Smooth muscle cell (in vitro differentiated cells): ENCODE results near the gene OR10T2. TPM values are rescaled to one million over a fixed set of nuclear protein-coding genes. Genes with fewer than 3 reads are reported as not detected.

Experiments used
- DNase-seq: peaks from one replicate; lab custom pipeline; 2025; ENCODE audit not compliant: unreplicated experiment; lab: John Stamatoyannopoulos, UW
- H2AFZ ChIP-seq: fragments of 200-600 bp; sonication (generic); 2 replicates; pipeline ENCODE4 v1.6.0; 2016; ENCODE audit warnings: antibody characterized with exemption, low read depth, mild to moderate bottlenecking
- H3F3A ChIP-seq: fragments of 200-600 bp; sonication (generic); 2 replicates; pipeline ENCODE4 v1.6.0; 2017; ENCODE audit warnings: antibody characterized with exemption, low read depth
- H3K27ac ChIP-seq: fragments of 200-600 bp; sonication (generic); 2 replicates; pipeline ENCODE4 v1.5.1; 2016; ENCODE audit warnings: low read depth, mild to moderate bottlenecking
- H3K27me3 ChIP-seq: fragments of 200-600 bp; sonication (generic); 2 replicates; pipeline ENCODE4 v1.6.1; 2016; ENCODE audit warnings: low read depth, mild to moderate bottlenecking
- H3K36me3 ChIP-seq: fragments of 200-600 bp; sonication (generic); 2 replicates; pipeline ENCODE4 v1.5.1; 2016; ENCODE audit warnings: low read depth
- H3K4me1 ChIP-seq: fragments of 200-600 bp; sonication (generic); 2 replicates; pipeline ENCODE4 v1.5.1; 2016; ENCODE audit warnings: low read depth
- H3K4me2 ChIP-seq: fragments of 200-600 bp; sonication (generic); 2 replicates; pipeline ENCODE4 v1.6.0; 2016; ENCODE audit warnings: mild to moderate bottlenecking
- H3K4me3 ChIP-seq: fragments of 200-600 bp; sonication (generic); 2 replicates; pipeline ENCODE4 v1.5.1; 2016; ENCODE audit warnings: mild to moderate bottlenecking
- H3K79me2 ChIP-seq: fragments of 200-600 bp; sonication (generic); 2 replicates; pipeline ENCODE4 v1.6.0; 2016; ENCODE audit warnings: low read depth, mild to moderate bottlenecking
- H3K9ac ChIP-seq: fragments of 200-600 bp; sonication (generic); 2 replicates; pipeline ENCODE4 v1.6.0; 2016; ENCODE audit warnings: low read depth
- H3K9me3 ChIP-seq: fragments of 200-600 bp; sonication (generic); replicated peaks from 2 replicates; pipeline ENCODE4 v1.5.1; 2016; ENCODE audit warnings: low read depth
- H4K20me1 ChIP-seq: fragments of 200-600 bp; sonication (generic); 2 replicates; pipeline ENCODE4 v1.6.0; 2016; ENCODE audit warnings: low read depth
- CTCF ChIP-seq: fragments of 200-600 bp; sonication (generic); IDR thresholded peaks from 2 replicates; pipeline ENCODE4 v1.5.1; 2017; ENCODE audit warnings: borderline replicate concordance, mild to moderate bottlenecking, antibody characterized with exemption; ENCODE audit not compliant: insufficient read depth, poor library complexity, severe bottlenecking
- WGBS: methylation state at CpG from one replicate; pipeline ENCODE4 v1.1.7; 2016; ENCODE audit warnings: low lambda C conversion rate; 5-methylcytosine and 5-hydroxymethylcytosine counted together
- polyA plus RNA-seq: library from polyadenylated mRNA; unstranded; fragments of >200 nt; fragmentation: Nextera tagmentation; extraction: Ambion mirVana; gene quantifications from 2 replicates; pipeline ENCODE4 v1.2.1, GENCODE V29; 2016
- total RNA-seq: library from RNA; depleted of rRNA; stranded (reverse); fragments of >200 nt; gene quantifications from 2 replicates; pipeline ENCODE4 v1.2.3, GENCODE V29; 2014

Gene OR10T2
- total and polyA plus RNA-seq, 2 experiments from 2014 or later = not detected

GRCh38 chr1:158371188-158371953 lies 27.9 kb downstream of the OR10T2 start:
- Histone ChIP-seq H2AFZ (no peak overlapping the region), H3K27me3 (no peaks in the 10 kb centered on the region), H3K9ac (no peak overlapping the region), H3K79me2 (no peaks in the 10 kb centered on the region), H3F3A (no peaks in the 10 kb centered on the region), H4K20me1 (no peaks in the 10 kb centered on the region), H3K4me1 (no peaks in the 10 kb centered on the region), H3K9me3 (no peaks in the 10 kb centered on the region), H3K4me2 (no peak overlapping the region), H3K27ac (no peak overlapping the region), H3K36me3 (no peaks in the 10 kb centered on the region), H3K4me3 (no peak overlapping the region)
- 76% methylated on average over 6 of the region's 6 CpGs for WGBS
- DNase-seq = no peak
- TF ChIP-seq CTCF = no peak

- H3K36me3 ChIP-seq = no peaks in the 10 kb centered on the region
- no peak overlapping the region for H2AFZ ChIP-seq
- H4K20me1 ChIP-seq = no peaks in the 10 kb centered on the region
- no peak for TF ChIP-seq CTCF
- no peak overlapping the region for H3K4me2 ChIP-seq
- no peaks in the 10 kb centered on the region for H3F3A ChIP-seq
- no peak overlapping the region for H3K9ac ChIP-seq
- no peaks in the 10 kb centered on the region for H3K4me1 ChIP-seq
- H3K9me3 ChIP-seq = no peaks in the 10 kb centered on the region
- H3K27ac ChIP-seq = no peak overlapping the region
- no peak overlapping the region for H3K4me3 ChIP-seq
- H3K27me3 ChIP-seq = no peaks in the 10 kb centered on the region
- no peaks in the 10 kb centered on the region for H3K79me2 ChIP-seq
- no peak for DNase-seq
Observed at GRCh38 chr1:158366783-158367182, 32.5 kb downstream of the OR10T2 start.

GRCh38 chr1:158362941-158363340 lies 36.3 kb downstream of the OR10T2 start:
- H3K27ac ChIP-seq = no peak overlapping the region

More at GRCh38 chr1:158362941-158363340, 36.3 kb downstream of the OR10T2 start:
- H3K36me3 ChIP-seq = no peaks in the 10 kb centered on the region
- no peak for TF ChIP-seq CTCF
- DNase-seq = no peak
- H3F3A ChIP-seq = no peaks in the 10 kb centered on the region
- no peak overlapping the region for H3K9ac ChIP-seq
- no peak overlapping the region for H2AFZ ChIP-seq
- H3K4me1 ChIP-seq = no peaks in the 10 kb centered on the region
- no peak overlapping the region for H3K4me3 ChIP-seq
- WGBS = 95% methylated on average over 1 of the region's 1 CpG
- H3K9me3 ChIP-seq = no peaks in the 10 kb centered on the region
- H3K27me3 ChIP-seq = no peaks in the 10 kb centered on the region
- no peaks in the 10 kb centered on the region for H4K20me1 ChIP-seq
- no peaks in the 10 kb centered on the region for H3K79me2 ChIP-seq
- no peak overlapping the region for H3K4me2 ChIP-seq
